GM19099 (cell line): Measurements from ENCODE around the gene TMX3.

Experiments
- POLR2A ChIP-seq: IDR thresholded peaks from 3 replicates; pipeline ENCODE4 v1.6.1; 2011; ENCODE audit warnings: low read depth; ENCODE audit not compliant: insufficient read length; ENCODE audit errors: extremely low read depth

Gene TMX3

GRCh38 chr18:68714712-68715496 is at the start of gene TMX3:
Gene TMX3, minus strand, starts transcription at chr18:68715108. Its CDS starts 127 bp downstream, at chr18:68714981.
- peak; percentile 58 for TF ChIP-seq POLR2A

GRCh38 chr18:68764016-68764415 is 49.1 kb upstream of the TMX3 start:
- no peak for TF ChIP-seq POLR2A

- no peak for TF ChIP-seq POLR2A
Measured at GRCh38 chr18:68763083-68763482, 48.2 kb upstream of the TMX3 start.

- TF ChIP-seq POLR2A, result no peak
Measured at GRCh38 chr18:68759308-68759707, 44.4 kb upstream of the TMX3 start.

- no peak for TF ChIP-seq POLR2A
Measured at GRCh38 chr18:68757126-68757525, 42.2 kb upstream of the TMX3 start.

- no peak for TF ChIP-seq POLR2A
Measured at GRCh38 chr18:68742206-68742605, 27.3 kb upstream of the TMX3 start.

- no peak for TF ChIP-seq POLR2A
Measured at GRCh38 chr18:68740966-68741365, 26.1 kb upstream of the TMX3 start.

GRCh38 chr18:68739462-68739861 is 24.6 kb upstream of the TMX3 start:
- no peak for TF ChIP-seq POLR2A

GRCh38 chr18:68738564-68738963 is 23.7 kb upstream of the TMX3 start:
- no peak for TF ChIP-seq POLR2A

- TF ChIP-seq POLR2A, result no peak
Measured at GRCh38 chr18:68735483-68736343, 20.8 kb upstream of the TMX3 start.

- no peak for TF ChIP-seq POLR2A
Measured at GRCh38 chr18:68734308-68734707, 19.4 kb upstream of the TMX3 start.

GRCh38 chr18:68733707-68734106 is 18.8 kb upstream of the TMX3 start:
- no peak for TF ChIP-seq POLR2A

- no peak for TF ChIP-seq POLR2A
Measured at GRCh38 chr18:68728081-68728700, 13.3 kb upstream of the TMX3 start.

- TF ChIP-seq POLR2A, result no peak
Measured at GRCh38 chr18:68727506-68727905, 12.6 kb upstream of the TMX3 start.

- TF ChIP-seq POLR2A, result no peak
Measured at GRCh38 chr18:68725346-68725745, 10.4 kb upstream of the TMX3 start.
